KMS-11 (cell line): ENCODE measurements around the gene AGAP3.

ENCODE experiments used
- H2AFZ ChIP-seq: fragments of 200-600 bp; sonication (generic); 2 replicates; pipeline ENCODE4 v1.6.1; 2016; ENCODE audit warnings: antibody characterized with exemption, mixed run types, low read depth
- H3K27ac ChIP-seq: fragments of 200-600 bp; sonication (generic); 2 replicates; pipeline ENCODE4 v1.6.1; 2016; ENCODE audit warnings: mild to moderate bottlenecking, mixed run types
- H3K27me3 ChIP-seq: fragments of 200-600 bp; sonication (generic); 2 replicates; pipeline ENCODE4 v1.6.1; 2017; ENCODE audit warnings: mild to moderate bottlenecking, low read depth, mixed run types, moderate library complexity; ENCODE audit not compliant: insufficient read depth
- H3K36me3 ChIP-seq: fragments of 200-600 bp; sonication (generic); 2 replicates; pipeline ENCODE4 v1.6.1; 2017; ENCODE audit warnings: mild to moderate bottlenecking, mixed run types; ENCODE audit not compliant: insufficient read depth
- H3K4me1 ChIP-seq: fragments of 200-600 bp; sonication (generic); 2 replicates; pipeline ENCODE4 v1.6.1; 2016; ENCODE audit warnings: mild to moderate bottlenecking, low read depth, mixed run types; ENCODE audit not compliant: poor library complexity, severe bottlenecking
- H3K4me2 ChIP-seq: fragments of 200-600 bp; sonication (generic); 2 replicates; pipeline ENCODE4 v1.7.0; 2016; ENCODE audit warnings: mild to moderate bottlenecking, mixed run types
- H3K4me3 ChIP-seq: fragments of 200-600 bp; sonication (generic); IDR thresholded peaks from 2 replicates; pipeline ENCODE4 v1.6.1; 2017; ENCODE audit warnings: low read depth, low read length, mixed read lengths; ENCODE audit not compliant: insufficient read depth
- H3K79me2 ChIP-seq: fragments of 200-600 bp; sonication (generic); 2 replicates; pipeline ENCODE4 v1.6.1; 2016; ENCODE audit warnings: low read depth, mixed run types; ENCODE audit not compliant: insufficient read depth
- H3K9ac ChIP-seq: fragments of 200-600 bp; sonication (generic); 2 replicates; pipeline ENCODE4 v1.6.1; 2016; ENCODE audit warnings: mild to moderate bottlenecking, mixed run types
- H4K20me1 ChIP-seq: fragments of 200-600 bp; sonication (generic); 2 replicates; pipeline ENCODE4 v1.6.1; 2016; ENCODE audit warnings: mild to moderate bottlenecking, mixed run types; ENCODE audit not compliant: insufficient read depth
- TF ChIP-seq, protein P1 (sequence below): fragments of 200-600 bp; sonication (generic); conservative IDR thresholded peaks from 2 replicates; pipeline ENCODE4 v1.6.1; 2017; ENCODE audit warnings: low read depth, mild to moderate bottlenecking, antibody characterized with exemption, low read length, moderate library complexity, mixed read lengths

AGAP3 gene

GRCh38 chr7:151103973-151104372, 17.7 kb downstream of the AGAP3 start:
- Histone ChIP-seq H3K4me1 (no peaks in the 10 kb centered on the region), H3K4me2 (no peak overlapping the region), H2AFZ (no peak overlapping the region), H3K27me3 (no peaks in the 10 kb centered on the region), H3K36me3 (no peaks in the 10 kb centered on the region; the same call in 1 of the 2 replicates), H4K20me1 (peaks cover 12% of the 10 kb centered on the region), H3K79me2 (peaks cover 42% of the 10 kb centered on the region), H3K27ac (no peak overlapping the region), H3K4me3 (no peak overlapping the region), H3K9ac (no peak overlapping the region)
- TF ChIP-seq, protein P1, sequence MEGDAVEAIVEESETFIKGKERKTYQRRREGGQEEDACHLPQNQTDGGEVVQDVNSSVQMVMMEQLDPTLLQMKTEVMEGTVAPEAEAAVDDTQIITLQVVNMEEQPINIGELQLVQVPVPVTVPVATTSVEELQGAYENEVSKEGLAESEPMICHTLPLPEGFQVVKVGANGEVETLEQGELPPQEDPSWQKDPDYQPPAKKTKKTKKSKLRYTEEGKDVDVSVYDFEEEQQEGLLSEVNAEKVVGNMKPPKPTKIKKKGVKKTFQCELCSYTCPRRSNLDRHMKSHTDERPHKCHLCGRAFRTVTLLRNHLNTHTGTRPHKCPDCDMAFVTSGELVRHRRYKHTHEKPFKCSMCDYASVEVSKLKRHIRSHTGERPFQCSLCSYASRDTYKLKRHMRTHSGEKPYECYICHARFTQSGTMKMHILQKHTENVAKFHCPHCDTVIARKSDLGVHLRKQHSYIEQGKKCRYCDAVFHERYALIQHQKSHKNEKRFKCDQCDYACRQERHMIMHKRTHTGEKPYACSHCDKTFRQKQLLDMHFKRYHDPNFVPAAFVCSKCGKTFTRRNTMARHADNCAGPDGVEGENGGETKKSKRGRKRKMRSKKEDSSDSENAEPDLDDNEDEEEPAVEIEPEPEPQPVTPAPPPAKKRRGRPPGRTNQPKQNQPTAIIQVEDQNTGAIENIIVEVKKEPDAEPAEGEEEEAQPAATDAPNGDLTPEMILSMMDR = no peak

DNA sequence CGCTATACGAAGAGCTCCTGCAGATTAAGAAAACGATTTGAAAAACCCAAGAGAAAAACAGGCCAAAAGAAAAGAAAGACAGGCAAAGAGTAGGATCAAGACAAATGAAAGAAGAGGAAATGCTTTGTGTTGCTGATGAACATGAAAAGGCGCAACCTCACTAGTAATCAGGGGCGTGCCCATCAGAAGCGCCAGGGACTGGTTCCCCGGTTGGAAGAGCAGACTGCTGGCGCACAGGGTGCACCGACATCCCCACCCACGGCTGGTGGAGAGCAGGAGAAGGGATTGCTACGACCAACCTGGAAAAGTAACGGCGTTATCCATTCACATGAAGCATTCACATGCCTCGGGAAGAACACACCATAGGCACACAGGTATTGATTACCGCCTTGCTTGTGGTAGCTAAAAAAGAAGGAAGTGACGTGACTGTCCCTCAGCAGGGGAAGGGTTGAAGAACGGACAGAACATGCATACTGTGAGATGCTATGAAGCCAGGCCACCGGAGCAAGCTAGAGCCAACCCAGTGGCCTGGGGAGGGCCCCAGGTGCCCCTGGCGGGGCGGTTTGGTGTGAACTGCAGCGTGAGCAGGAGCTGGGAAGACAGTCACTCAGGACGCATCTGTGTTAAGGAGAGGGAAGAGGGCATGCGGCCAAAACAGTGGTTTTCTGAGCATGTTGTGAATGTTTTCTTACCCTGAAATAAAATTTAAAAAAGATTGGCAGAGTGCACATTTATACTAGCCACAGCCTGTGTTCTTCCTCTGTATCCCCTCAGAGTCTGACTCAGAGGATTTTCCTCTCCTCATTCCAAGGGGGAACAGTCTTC, 18.3 kb downstream of the AGAP3 start:
- H3K27ac ChIP-seq = no peak overlapping the region
- no peak overlapping the region for H3K9ac ChIP-seq
- TF ChIP-seq, protein P1 = no peak
- H3K4me3 ChIP-seq = no peak overlapping the region
- H3K79me2 ChIP-seq = peaks cover 37% of the 10 kb centered on the region
- H3K27me3 ChIP-seq = no peaks in the 10 kb centered on the region
- peaks cover 13% of the 10 kb centered on the region for H4K20me1 ChIP-seq
- no peaks in the 10 kb centered on the region; the same call in 1 of the 2 replicates for H3K36me3 ChIP-seq
- H3K4me1 ChIP-seq = no peaks in the 10 kb centered on the region
- H2AFZ ChIP-seq = no peak overlapping the region
- no peak overlapping the region for H3K4me2 ChIP-seq

- Histone ChIP-seq H3K36me3 (no peaks in the 10 kb centered on the region; the same call in 1 of the 2 replicates), H3K4me3 (no peak overlapping the region), H4K20me1 (peaks cover 20% of the 10 kb centered on the region; the same call in 1 of the 2 replicates), H3K79me2 (peaks cover 24% of the 10 kb centered on the region; the same call in 1 of the 2 replicates), H3K4me2 (no peak overlapping the region), H3K4me1 (peaks cover 9% of the 10 kb centered on the region), H3K27ac (no peak overlapping the region), H3K9ac (no peak overlapping the region), H2AFZ (no peak overlapping the region), H3K27me3 (no peaks in the 10 kb centered on the region)
- TF ChIP-seq, protein P1 = no peak
Observed at GRCh38 chr7:151107882-151108281, 21.6 kb downstream of the AGAP3 start.

GRCh38 chr7:151109094-151110048, 23.1 kb downstream of the AGAP3 start:
- TF ChIP-seq, protein P1 = no peak
- H3K36me3 ChIP-seq = no peaks in the 10 kb centered on the region; the same call in 1 of the 2 replicates
- no peak overlapping the region for H3K27ac ChIP-seq

More at GRCh38 chr7:151109094-151110048, 23.1 kb downstream of the AGAP3 start:
- Histone ChIP-seq H2AFZ (no peak overlapping the region), H3K27me3 (no peaks in the 10 kb centered on the region), H3K9ac (no peak overlapping the region), H3K4me2 (no peak overlapping the region), H3K79me2 (peaks cover 23% of the 10 kb centered on the region; the same call in 1 of the 2 replicates), H4K20me1 (peaks cover 20% of the 10 kb centered on the region; the same call in 1 of the 2 replicates), H3K4me3 (no peak overlapping the region), H3K4me1 (peaks cover 9% of the 10 kb centered on the region)
